H1 (cell line): ENCODE results near the gene PARD6B. TPM values are rescaled to one million over a fixed set of nuclear protein-coding genes. Genes with fewer than 3 reads are reported as not detected.

Experiments used
- CBX8 ChIP-seq: fragments of 300-800, 300-1000 bp; sonication (generic); IDR thresholded peaks from 2 replicates; pipeline ENCODE4 v1.7.1; 2016; ENCODE audit warnings: low read depth, low read length, borderline replicate concordance
- CREB1 ChIP-seq: IDR thresholded peaks from 2 replicates; pipeline ENCODE4 v1.6.1; 2012; ENCODE audit warnings: inconsistent platforms
- SP2 ChIP-seq: IDR thresholded peaks from 2 replicates; pipeline ENCODE4 v1.6.1; 2012; ENCODE audit warnings: mild to moderate bottlenecking, low read length, inconsistent platforms
- USF2 ChIP-seq: IDR thresholded peaks from 2 replicates; pipeline ENCODE4 v1.6.1; 2011; ENCODE audit warnings: low read length, improper control_type of control experiment
- YY1 ChIP-seq: IDR thresholded peaks from 2 replicates; pipeline ENCODE4 v1.6.1; 2011; ENCODE audit warnings: low read depth, mild to moderate bottlenecking, low read length
- polyA plus RNA-seq, 7 experiments: library from polyadenylated mRNA; depleted of rRNA in 3 of 7; stranded (reverse) in 5 of 7; unstranded in 2 of 7; fragments of >200 nt in 5 of 7; fragments of 200-250 nt in 2 of 7; gene quantifications; 1 replicate in 5 of 7; 2 replicates in 1 of 7; 4 replicates in 1 of 7; pipeline versions ENCODE4 v1.2.1 to v1.2.3, GENCODE V29; 2011 to 2013; ENCODE audit warnings: missing spikeins in 2 of 7, mixed read lengths in 2 of 7
- total RNA-seq: library from RNA; stranded (reverse); fragmentation: NEBNext Ultra II Directional; extraction: Animal tissue kit (Norgen Biotek cat#: 25700); gene quantifications from 2 replicates; pipeline ENCODE4 v1.2.1, GENCODE V29; 2021

PARD6B gene
- total and polyA plus RNA-seq, 2 of the 8 experiments (the other 6 are each of a cell fraction or from before 2014, with no cell fraction given): 5.2 to 34.1 TPM

- TF ChIP-seq YY1 (no peak), SP2 (no peak), CBX8 (no peak), CREB1 (no peak), USF2 (no peak)
- TF ChIP-seq, all 59 proteins: peak for 0
Observed at GRCh38 chr20:50750145-50750671, 18.8 kb downstream of the PARD6B start (continued).
